Activated CD4-positive, alpha-beta T cell treated with anti-CD3 and anti-CD28 coated beads, Interleukin-2, Interleukin-6, amounts not matched to agents 100 ng/mL and 50 ng/mL, durations not matched to agents 16 hours and 8 hours (primary cell): Measurements from ENCODE around the gene CCDC134.
A peak's percentile ranks its signal among the peaks of the same experiment; 100 is the strongest.

Experiments
- DNase-seq: peaks from one replicate; pipeline ENCODE4 v3.0.0-alpha.2; 2020

Gene CCDC134

GRCh38 chr22:41800348-41801146 lies at the start of gene CCDC134:
TSS of gene CCDC134 (plus strand) at chr22:41800679. CDS start at chr22:41808891, 8,212 bp downstream.
- peak; percentile 94 for DNase-seq

- DNase-seq = peak; percentile 48
These were observed 48.2 kb upstream of the CCDC134 start for GRCh38 chr22:41752011-41752970.

- no peak for DNase-seq
These were observed 46.5 kb upstream of the CCDC134 start for GRCh38 chr22:41753984-41754383.

GRCh38 chr22:41757502-41757901 lies 43.0 kb upstream of the CCDC134 start:
- DNase-seq = no peak

GRCh38 chr22:41758231-41758630 lies 42.2 kb upstream of the CCDC134 start:
- no peak for DNase-seq

- peak; percentile 42 for DNase-seq
These were observed 37.3 kb upstream of the CCDC134 start for GRCh38 chr22:41762980-41763779.

GRCh38 chr22:41766476-41766875 lies 34.0 kb upstream of the CCDC134 start:
- DNase-seq = no peak

- DNase-seq = peak; percentile 37
These were observed 32.0 kb upstream of the CCDC134 start for GRCh38 chr22:41768430-41768829.

- DNase-seq = peak; percentile 53
These were observed 29.6 kb upstream of the CCDC134 start for GRCh38 chr22:41770715-41771468.

GRCh38 chr22:41772198-41772597 lies 28.3 kb upstream of the CCDC134 start:
- DNase-seq = no peak

- DNase-seq = no peak
These were observed 27.8 kb upstream of the CCDC134 start for GRCh38 chr22:41772645-41773044.

- no peak for DNase-seq
These were observed 25.1 kb upstream of the CCDC134 start for GRCh38 chr22:41775338-41775737.

- DNase-seq = no peak
These were observed 24.5 kb upstream of the CCDC134 start for GRCh38 chr22:41775976-41776375.

- no peak for DNase-seq
These were observed 24.1 kb upstream of the CCDC134 start for GRCh38 chr22:41776381-41776780.

GRCh38 chr22:41777749-41778425 lies 22.6 kb upstream of the CCDC134 start:
- DNase-seq = no peak

GRCh38 chr22:41779929-41780505 lies 20.5 kb upstream of the CCDC134 start:
- no peak for DNase-seq

GRCh38 chr22:41780746-41781505 lies 19.6 kb upstream of the CCDC134 start:
- DNase-seq = peak; percentile 94

- DNase-seq = no peak
These were observed 19.0 kb upstream of the CCDC134 start for GRCh38 chr22:41781507-41781906.

GRCh38 chr22:41782316-41782715 lies 18.2 kb upstream of the CCDC134 start:
- peak; percentile 39 for DNase-seq

- no peak for DNase-seq
These were observed 17.7 kb upstream of the CCDC134 start for GRCh38 chr22:41782751-41783150.
